Melanocyte of skin (primary cell): Measurements from ENCODE around the gene LMO1. TPM values are rescaled to one million over a fixed set of nuclear protein-coding genes. Genes with fewer than 3 reads are reported as not detected.

Experiments
- total RNA-seq, 2 donors: library from RNA; depleted of rRNA; stranded (reverse); fragments of >200 nt; gene quantifications; 2 replicates each; pipeline ENCODE4 v1.2.3, GENCODE V29; 2012

The LMO1 gene
- not detected for total RNA-seq

DNA sequence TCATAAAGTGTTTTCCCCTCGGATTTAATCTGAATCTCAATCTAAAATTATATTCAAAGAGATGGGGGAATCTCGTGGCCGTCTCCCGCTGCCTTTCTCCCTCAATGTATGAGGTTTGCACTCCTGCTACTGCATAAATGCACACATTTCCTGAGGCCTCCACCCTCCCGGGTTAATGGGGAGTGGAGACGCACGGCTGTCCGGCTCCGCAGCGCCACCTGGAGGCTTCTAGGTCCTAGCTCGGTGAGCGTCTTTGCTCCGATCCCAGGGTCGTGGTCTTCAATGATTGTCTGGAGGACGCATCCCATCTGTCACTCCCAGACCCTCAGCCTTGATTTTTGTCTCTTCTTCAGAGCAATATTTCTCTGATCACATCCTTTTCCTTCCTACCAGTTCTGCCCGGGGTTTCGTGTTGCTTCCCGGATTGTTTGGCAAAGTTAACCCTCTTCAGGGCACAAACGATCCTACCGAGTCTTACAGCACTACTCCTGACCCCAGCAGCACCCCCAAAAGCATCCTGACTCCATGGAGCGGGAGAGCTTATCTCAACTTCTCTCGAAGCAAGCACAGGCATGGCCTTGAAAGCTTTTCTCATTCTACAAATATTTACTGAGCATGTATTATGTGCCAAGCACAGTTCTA is at the start of gene LMO1:
Gene LMO1 (minus strand): TSS at position 110 of the 642 bp plus-strand sequence. CDS start 516 bp downstream, outside the sequence.

Other genes starting within 250 kb of the LMO1 start
- gene TUB, start 182.7 kb downstream of the LMO1 start, total RNA-seq, result 10 to 100 TPM in 1 of 2 donors, 1 to 10 TPM in 1; 7.7 to 11.0 TPM
- under 1 TPM in 1 of 2 donors, not detected in 1; under 0.01 TPM for gene RIC3, start 94.9 kb downstream of the LMO1 start, total RNA-seq